Gastroesophageal sphincter (tissue), 3 donors: Measurements from ENCODE around the gene RALGPS1.

Experiments used
- EP300 ChIP-seq: sonication (generic); formaldehyde crosslinking; IDR thresholded peaks from one replicate; pipeline ENCODE4 v1.6.1; 2017; ENCODE audit warnings: antibody characterized with exemption, mild to moderate bottlenecking
- POLR2A ChIP-seq, 2 donors: fragments of 450-650 bp; IDR thresholded peaks; one replicate each; pipeline ENCODE4 v1.6.1; 2017; ENCODE audit warnings: antibody characterized with exemption in 2 of 2, mild to moderate bottlenecking in 2 of 2, moderate library complexity in 1 of 2
- TF ChIP-seq, protein P1 (sequence below), 4 experiments: fragments of 200-600 bp in 2 of 4; fragments of 450-650 bp in 2 of 4; sonication (generic) in 1 of 4; IDR thresholded peaks; one replicate each; pipeline ENCODE4 v1.5.1; 2017 to 2019; ENCODE audit warnings: antibody characterized with exemption in 4 of 4, mild to moderate bottlenecking in 2 of 4, moderate library complexity in 2 of 4

DNA sequence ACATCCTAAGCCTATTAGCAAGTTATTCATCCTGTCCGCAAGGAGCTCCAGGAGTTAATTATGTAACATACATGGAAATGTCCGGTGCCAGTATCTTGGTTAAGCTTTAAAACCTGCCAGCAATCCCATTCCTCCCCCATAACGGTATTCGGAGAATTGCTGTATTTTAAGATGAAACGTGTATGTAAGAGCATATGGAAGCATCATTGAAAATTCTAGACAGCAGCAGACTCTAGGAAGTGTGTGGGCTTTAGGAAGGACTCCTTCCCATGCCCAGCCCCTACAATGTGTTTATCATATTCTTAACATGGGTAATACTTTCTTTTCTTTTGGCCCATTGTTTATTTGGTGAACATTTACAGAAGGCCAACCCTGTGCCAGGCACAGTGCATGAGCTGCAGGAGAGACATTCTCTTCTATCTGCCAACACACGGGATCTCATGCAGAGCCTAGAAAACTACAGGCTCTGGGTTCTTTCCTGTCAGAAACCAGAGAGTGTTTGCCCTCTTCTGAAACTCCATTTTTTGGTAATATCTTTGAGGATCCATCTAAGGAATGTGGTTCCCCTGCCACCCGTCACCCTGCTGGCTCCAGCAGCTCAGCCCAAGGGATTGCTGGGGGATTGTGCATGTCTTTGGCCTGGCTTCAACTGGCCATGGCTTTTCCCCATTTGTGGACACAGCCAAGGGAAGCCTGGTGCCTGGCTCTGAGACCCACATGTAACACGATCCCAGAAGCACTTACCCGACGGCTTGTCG lies 192.8 kb downstream of the RALGPS1 start:
- no peak for TF ChIP-seq POLR2A (IDR thresholded peaks at IDR 0.05)
- no peak for TF ChIP-seq EP300
- TF ChIP-seq, protein P1, sequence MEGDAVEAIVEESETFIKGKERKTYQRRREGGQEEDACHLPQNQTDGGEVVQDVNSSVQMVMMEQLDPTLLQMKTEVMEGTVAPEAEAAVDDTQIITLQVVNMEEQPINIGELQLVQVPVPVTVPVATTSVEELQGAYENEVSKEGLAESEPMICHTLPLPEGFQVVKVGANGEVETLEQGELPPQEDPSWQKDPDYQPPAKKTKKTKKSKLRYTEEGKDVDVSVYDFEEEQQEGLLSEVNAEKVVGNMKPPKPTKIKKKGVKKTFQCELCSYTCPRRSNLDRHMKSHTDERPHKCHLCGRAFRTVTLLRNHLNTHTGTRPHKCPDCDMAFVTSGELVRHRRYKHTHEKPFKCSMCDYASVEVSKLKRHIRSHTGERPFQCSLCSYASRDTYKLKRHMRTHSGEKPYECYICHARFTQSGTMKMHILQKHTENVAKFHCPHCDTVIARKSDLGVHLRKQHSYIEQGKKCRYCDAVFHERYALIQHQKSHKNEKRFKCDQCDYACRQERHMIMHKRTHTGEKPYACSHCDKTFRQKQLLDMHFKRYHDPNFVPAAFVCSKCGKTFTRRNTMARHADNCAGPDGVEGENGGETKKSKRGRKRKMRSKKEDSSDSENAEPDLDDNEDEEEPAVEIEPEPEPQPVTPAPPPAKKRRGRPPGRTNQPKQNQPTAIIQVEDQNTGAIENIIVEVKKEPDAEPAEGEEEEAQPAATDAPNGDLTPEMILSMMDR (IDR thresholded peaks at IDR 0.05) = no peak
